ENCODE results near the gene GALK2.

GRCh38 chr15:49179433-49180190, 9.6 kb downstream of the GALK2 start:
- TF ChIP-seq CTCF (IDR thresholded peaks at IDR 0.05) (no peak), POLR2A (IDR thresholded peaks at IDR 0.05) (no peak)
